HG03558 (cell line): Measurements from ENCODE around the gene MCRIP2.

Experiments
- ATAC-seq: cut with Tn5 transposase; IDR thresholded peaks from one replicate; pipeline ENCODE4 v1.9.1; 2021; ENCODE audit warnings: moderate number of reproducible peaks; ENCODE audit not compliant: unreplicated experiment; ENCODE audit errors: extremely low read depth

MCRIP2 gene

DNA sequence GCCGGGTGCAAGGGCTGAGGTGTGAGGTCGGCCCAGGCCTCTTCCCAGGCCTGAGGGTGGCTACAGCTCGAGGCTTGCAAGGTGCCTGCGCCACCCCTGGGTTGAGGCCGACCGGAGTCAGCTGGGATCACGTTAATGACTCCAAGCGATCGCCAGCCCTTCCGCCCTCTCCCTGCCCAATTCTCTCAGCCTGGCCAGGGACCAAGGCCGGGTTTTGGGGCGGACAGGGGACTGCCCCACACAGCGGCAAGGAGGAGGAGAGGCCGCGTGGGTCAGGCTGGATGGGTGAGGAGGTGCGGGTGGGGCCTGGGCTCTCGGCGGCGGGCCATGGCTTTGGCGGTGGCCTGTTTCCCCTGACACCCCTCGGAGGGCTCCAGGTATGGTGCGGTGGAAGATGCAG lies 51.7 kb downstream of the MCRIP2 start:
- ATAC-seq: no peak

DNA sequence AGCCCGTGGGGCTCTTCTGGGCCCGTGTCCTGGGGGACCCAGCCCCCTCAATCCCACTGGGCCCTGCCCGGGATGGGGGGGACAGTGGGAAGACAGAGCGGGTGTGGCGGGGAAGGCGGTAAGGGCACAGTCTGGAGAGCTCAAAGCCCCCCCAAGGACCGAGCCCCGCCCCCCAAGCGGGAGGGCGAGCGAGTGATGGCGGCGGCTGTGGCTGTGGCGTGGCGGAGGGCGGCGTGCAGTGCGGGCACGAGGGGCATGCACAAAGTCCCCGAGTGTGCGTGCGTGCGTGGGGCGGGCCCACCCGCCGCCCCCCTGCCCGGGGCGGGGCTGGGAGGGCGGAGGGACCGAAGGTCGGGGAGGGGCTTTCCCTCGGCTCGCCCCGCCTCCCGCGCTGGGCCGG lies 52.1 kb downstream of the MCRIP2 start:
- ATAC-seq: no peak

DNA sequence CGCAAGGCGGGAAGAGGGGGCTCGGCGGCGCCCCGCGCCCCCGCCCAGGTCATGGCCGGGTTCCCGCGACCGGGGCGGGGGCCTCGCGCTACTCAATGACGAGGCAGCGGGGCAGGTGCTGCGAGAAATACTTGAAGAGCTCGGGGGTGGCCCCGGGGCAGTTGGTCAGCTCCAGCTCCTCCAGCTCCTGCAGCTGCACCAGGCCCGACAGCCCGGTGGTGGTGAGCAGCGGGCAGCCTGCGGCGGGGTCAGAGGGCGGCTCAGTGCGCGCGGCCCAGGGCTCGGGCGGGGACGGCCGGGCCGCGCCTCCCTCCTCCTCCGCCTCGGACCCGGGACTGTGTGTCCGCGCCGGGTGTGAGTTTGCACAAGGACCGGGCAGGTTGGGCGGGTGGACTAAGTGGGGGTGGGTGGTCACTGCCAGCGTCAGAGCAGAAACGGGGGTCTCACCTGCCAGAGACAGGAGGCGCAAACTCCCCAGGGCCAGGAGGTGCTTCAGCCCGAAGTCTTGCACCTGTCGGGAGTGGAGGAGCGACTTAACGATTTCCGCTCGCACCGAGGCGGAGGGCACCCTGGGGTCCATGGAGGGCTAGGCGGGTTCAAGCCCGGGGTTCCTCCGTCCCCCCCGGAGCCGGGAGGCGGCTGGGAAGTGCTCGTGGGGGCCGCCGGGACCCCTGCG lies 52.7 kb downstream of the MCRIP2 start:
- ATAC-seq: no peak

DNA sequence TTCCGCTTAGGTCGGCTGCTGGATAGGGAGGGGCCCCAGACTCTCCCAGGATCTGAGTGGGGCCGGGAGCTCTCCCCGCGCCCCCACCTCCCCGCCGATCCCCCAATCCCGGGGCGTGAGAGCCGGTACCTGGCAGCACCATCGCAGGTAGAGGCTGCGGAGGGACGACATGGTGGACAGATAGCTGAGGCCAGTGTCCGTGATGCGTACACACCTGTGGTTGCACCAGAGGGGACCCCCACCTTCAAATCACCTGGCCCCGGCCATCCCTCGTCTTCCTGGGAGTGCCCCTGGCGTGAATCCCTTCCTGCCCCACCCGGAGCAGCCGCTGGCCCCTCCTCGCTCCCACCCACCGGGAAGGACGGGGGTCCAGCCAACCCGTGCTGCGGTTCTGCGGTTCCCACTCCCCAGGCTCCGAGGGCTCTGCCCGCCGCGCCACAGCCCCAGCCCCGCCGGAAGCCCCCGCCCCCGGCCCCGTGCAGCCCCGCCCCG lies 53.3 kb downstream of the MCRIP2 start:
- no peak for ATAC-seq

DNA sequence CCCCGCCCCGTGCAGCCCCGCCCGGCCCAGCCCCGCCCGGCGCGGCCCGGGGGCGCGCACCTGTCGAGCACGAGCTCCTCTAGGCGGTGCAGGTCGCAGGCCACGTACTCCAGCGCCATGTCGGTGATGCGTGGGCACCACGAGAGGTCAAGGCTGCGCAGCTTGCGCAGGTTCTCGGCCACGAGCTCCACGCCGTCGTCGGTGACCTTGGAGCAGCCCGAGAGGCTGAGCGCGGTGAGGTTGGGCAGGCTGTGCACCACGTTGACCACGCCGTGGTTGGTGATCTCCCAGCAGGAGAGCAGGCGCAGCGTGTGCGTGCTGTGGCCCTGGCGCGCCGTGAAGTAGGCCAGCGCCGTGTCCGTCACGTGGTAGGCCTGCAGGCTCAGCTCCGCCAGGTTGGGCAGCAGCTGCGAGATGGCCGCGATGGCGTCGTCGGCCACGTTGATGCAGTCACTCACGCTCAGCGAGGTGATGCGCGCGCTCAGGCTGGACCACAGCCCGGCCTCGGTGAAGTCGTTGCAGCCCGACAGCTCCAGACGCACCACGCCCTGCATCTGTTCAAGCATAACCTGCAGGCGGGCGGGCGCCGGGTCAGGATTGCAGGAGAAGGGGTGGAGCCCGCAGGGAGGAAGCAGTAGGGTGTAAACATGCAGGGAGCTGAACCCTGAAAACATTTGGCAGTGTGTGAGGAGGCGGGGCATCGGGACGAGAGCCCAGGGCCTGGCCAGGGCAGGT lies 53.9 kb downstream of the MCRIP2 start:
- ATAC-seq: no peak
